OCI-LY7 (cell line): ENCODE results near the gene CCDC146. TPM values are rescaled to one million over a fixed set of nuclear protein-coding genes. Genes with fewer than 3 reads are reported as not detected.

Source experiments
- BruUV-seq: library from RNA; stranded (reverse); fragments of 400-500 nt; replicated peaks from 2 replicates; lab custom pipeline; 2021; lab: Mats Ljungman, UMichigan
- CTCF ChIA-PET: fragments of 300-600 bp; sonication (Branson Sonifier 250); formaldehyde crosslinking; loops from one replicate; lab custom pipeline; 2022; ENCODE audit warnings: antibody characterized with exemption; ENCODE audit not compliant: unreplicated experiment; lab: Charles Lee
- POLR2A ChIA-PET: fragments of 300-600 bp; sonication (Branson Sonifier 250); formaldehyde crosslinking; loops from one replicate; lab custom pipeline; 2022; ENCODE audit warnings: antibody characterized with exemption; lab: Charles Lee
- DNase-seq: peaks from one replicate; pipeline ENCODE4 v3.0.0-alpha.2; 2015; ENCODE audit warnings: low spot score
- H2AFZ ChIP-seq: fragments of 200-600 bp; sonication (generic), shearing (Covaris generic); 2 replicates; pipeline ENCODE4 v1.6.1; 2014; ENCODE audit warnings: mild to moderate bottlenecking, antibody characterized with exemption, low read length, moderate library complexity
- H3K27ac ChIP-seq: fragments of 200-600 bp; sonication (generic); 2 replicates; pipeline ENCODE4 v1.5.1; 2014; ENCODE audit warnings: mixed run types, low read depth, mild to moderate bottlenecking, moderate library complexity, low read length, inconsistent platforms; ENCODE audit not compliant: poor library complexity, severe bottlenecking
- H3K36me3 ChIP-seq: fragments of 200-600 bp; sonication (generic); 2 replicates; pipeline ENCODE4 v1.6.1; 2014; ENCODE audit warnings: mild to moderate bottlenecking, antibody characterized with exemption, low read length, moderate library complexity, mixed read lengths; ENCODE audit not compliant: insufficient read depth
- H3K4me1 ChIP-seq: fragments of 200-600 bp; sonication (generic); 2 replicates; pipeline ENCODE4 v1.5.1; 2014; ENCODE audit warnings: mild to moderate bottlenecking, low read length; ENCODE audit not compliant: insufficient read depth, poor library complexity, severe bottlenecking
- H3K4me2 ChIP-seq: fragments of 200-600 bp; sonication (generic); 2 replicates; pipeline ENCODE4 v1.6.1; 2014; ENCODE audit warnings: mild to moderate bottlenecking, low read length
- H3K4me3 ChIP-seq: fragments of 200-600 bp; sonication (generic); 2 replicates; pipeline ENCODE4 v1.5.1; 2014; ENCODE audit warnings: mild to moderate bottlenecking, low read depth, low read length; ENCODE audit not compliant: poor library complexity, severe bottlenecking
- H3K79me2 ChIP-seq: fragments of 200-600 bp; sonication (generic); 2 replicates; pipeline ENCODE4 v1.6.1; 2016; ENCODE audit warnings: low read depth, mild to moderate bottlenecking, low read length, moderate library complexity, mixed read lengths; ENCODE audit not compliant: insufficient read depth
- H3K9me2 ChIP-seq: fragments of 200-600 bp; sonication (generic); 2 replicates; pipeline ENCODE4 v1.6.1; 2016; ENCODE audit warnings: mild to moderate bottlenecking, low read length, mixed read lengths; ENCODE audit not compliant: insufficient read depth
- H3K9me3 ChIP-seq: fragments of 200-600 bp; sonication (generic); 2 replicates; pipeline ENCODE4 v1.6.1; 2014; ENCODE audit warnings: mild to moderate bottlenecking, mixed run types, low read length, mixed read lengths
- H4K20me1 ChIP-seq: fragments of 200-600 bp; sonication (generic); 2 replicates; pipeline ENCODE4 v1.6.1; 2014; ENCODE audit warnings: mild to moderate bottlenecking, antibody characterized with exemption, low read length, moderate library complexity, mixed read lengths; ENCODE audit not compliant: insufficient read depth
- EZH2phosphoT487 ChIP-seq: fragments of 200-600 bp; sonication (generic); IDR thresholded peaks from 2 replicates; pipeline ENCODE4 v1.6.1; 2018; ENCODE audit warnings: low read depth, borderline replicate concordance, mild to moderate bottlenecking, mixed run types, antibody characterized with exemption, low read length, moderate library complexity, mixed read lengths
- intact Hi-C: fragments of 100-400 bp; cut with micrococcal nuclease; formaldehyde crosslinking; loops from one replicate; pipeline ENCODE4 v1.10.0; 2022; ENCODE audit not compliant: unreplicated experiment
- total RNA-seq, 2 experiments: library from RNA; depleted of rRNA in 1 of 2; stranded (reverse); fragments of >200 nt in 1 of 2; shearing (Covaris generic) in 1 of 2; gene quantifications; 2 replicates each; pipeline ENCODE4 v1.2.3, GENCODE V29; 2014 to 2022
- TF ChIP-seq, protein P1 (sequence below): fragments of 200-600 bp; sonication (generic); conservative IDR thresholded peaks from 2 replicates; pipeline ENCODE4 v1.5.1; 2014; ENCODE audit warnings: mild to moderate bottlenecking, antibody characterized with exemption, low read length, moderate library complexity, mixed read lengths

Gene CCDC146
- total RNA-seq, 2 experiments from 2014 or later = 3.0 to 3.2 TPM

DNA sequence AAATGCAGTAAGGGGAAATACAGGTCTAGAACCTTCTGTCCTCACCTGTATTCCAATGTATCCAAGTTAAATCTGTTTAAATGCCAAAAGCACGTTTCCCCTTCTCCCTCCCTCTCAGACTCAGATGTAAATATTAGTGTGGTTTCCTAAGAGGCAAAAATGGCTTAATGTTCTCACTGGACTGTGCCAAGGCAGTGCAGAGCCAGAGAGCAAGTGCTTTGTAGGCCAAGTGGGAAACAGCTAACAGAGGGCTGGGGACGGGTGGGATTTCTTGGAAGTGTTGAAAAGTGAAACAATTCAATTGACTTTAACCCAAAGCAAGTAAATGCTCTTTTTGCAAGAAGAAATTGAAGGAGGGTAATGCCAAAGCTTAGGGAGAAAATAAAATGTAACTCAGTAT lies 190.7 kb downstream of the CCDC146 start:
- Histone ChIP-seq H3K79me2 (no peaks in the 10 kb centered on the region), H3K9me2 (no peaks in the 10 kb centered on the region), H3K4me1 (no peaks in the 10 kb centered on the region), H3K4me3 (no peak overlapping the region), H4K20me1 (no peaks in the 10 kb centered on the region), H3K27ac (no peak overlapping the region), H3K9me3 (no peaks in the 10 kb centered on the region), H3K4me2 (no peak overlapping the region), H3K36me3 (no peaks in the 10 kb centered on the region), H2AFZ (no peak overlapping the region)
- DNase-seq = no peak
- TF ChIP-seq, protein P1, sequence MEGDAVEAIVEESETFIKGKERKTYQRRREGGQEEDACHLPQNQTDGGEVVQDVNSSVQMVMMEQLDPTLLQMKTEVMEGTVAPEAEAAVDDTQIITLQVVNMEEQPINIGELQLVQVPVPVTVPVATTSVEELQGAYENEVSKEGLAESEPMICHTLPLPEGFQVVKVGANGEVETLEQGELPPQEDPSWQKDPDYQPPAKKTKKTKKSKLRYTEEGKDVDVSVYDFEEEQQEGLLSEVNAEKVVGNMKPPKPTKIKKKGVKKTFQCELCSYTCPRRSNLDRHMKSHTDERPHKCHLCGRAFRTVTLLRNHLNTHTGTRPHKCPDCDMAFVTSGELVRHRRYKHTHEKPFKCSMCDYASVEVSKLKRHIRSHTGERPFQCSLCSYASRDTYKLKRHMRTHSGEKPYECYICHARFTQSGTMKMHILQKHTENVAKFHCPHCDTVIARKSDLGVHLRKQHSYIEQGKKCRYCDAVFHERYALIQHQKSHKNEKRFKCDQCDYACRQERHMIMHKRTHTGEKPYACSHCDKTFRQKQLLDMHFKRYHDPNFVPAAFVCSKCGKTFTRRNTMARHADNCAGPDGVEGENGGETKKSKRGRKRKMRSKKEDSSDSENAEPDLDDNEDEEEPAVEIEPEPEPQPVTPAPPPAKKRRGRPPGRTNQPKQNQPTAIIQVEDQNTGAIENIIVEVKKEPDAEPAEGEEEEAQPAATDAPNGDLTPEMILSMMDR = no peak
- no peak for TF ChIP-seq EZH2phosphoT487
- POLR2A ChIA-PET = interaction anchor here (0.8 kb wide), 1 partner anchor 43 kb away, joined by 4 read pairs; no protein-coding TSS in a partner anchor
- intact Hi-C loops = no loop called here
- CTCF ChIA-PET = no interaction called here
- no TSS peak for BruUV-seq

- Histone ChIP-seq H3K4me3 (no peak overlapping the region), H3K79me2 (no peaks in the 10 kb centered on the region), H2AFZ (no peak overlapping the region), H3K4me2 (no peak overlapping the region), H3K9me3 (no peaks in the 10 kb centered on the region), H4K20me1 (no peaks in the 10 kb centered on the region), H3K9me2 (no peaks in the 10 kb centered on the region), H3K4me1 (no peaks in the 10 kb centered on the region), H3K36me3 (no peaks in the 10 kb centered on the region), H3K27ac (no peak overlapping the region)
- no peak for DNase-seq
- TF ChIP-seq, protein P1 = no peak
- no peak for TF ChIP-seq EZH2phosphoT487
- ChIA-PET CTCF (no interaction called here), POLR2A (no interaction called here)
- intact Hi-C loops = no loop called here
- BruUV-seq = no TSS peak
These were observed 191.6 kb downstream of the CCDC146 start for GRCh38 chr7:77313876-77314480.

DNA sequence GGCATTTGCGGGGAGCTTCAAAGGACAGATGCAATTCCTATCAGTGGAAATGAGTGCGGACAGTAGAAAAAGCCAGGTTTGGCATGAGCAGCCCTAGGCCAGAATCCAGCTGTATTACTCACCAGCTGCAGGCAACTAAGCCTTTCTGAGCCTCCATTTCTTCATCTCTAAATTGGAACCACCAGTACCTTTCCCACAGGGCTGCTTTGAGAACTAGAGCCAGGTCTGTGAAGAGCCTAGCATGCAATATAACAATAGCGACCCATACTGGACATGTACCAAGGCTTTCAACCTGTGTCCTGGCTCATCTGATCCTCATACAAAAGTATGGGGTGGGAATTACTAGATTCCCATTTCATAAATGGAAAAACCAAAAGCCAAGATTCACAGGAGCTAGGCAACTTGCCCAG lies 192.8 kb downstream of the CCDC146 start:
- H2AFZ ChIP-seq = no peak overlapping the region
- no peaks in the 10 kb centered on the region for H3K36me3 ChIP-seq
- H4K20me1 ChIP-seq = no peaks in the 10 kb centered on the region
- intact Hi-C loops = no loop called here
- H3K4me2 ChIP-seq = no peak overlapping the region
- H3K9me2 ChIP-seq = no peaks in the 10 kb centered on the region
- H3K4me1 ChIP-seq = no peaks in the 10 kb centered on the region
- TF ChIP-seq, protein P1 = no peak
- TF ChIP-seq EZH2phosphoT487 = no peak
- ChIA-PET CTCF (no interaction called here), POLR2A (no interaction called here)
- no TSS peak for BruUV-seq
- no peak overlapping the region for H3K4me3 ChIP-seq
- no peak for DNase-seq
- no peak overlapping the region for H3K27ac ChIP-seq
- no peaks in the 10 kb centered on the region for H3K79me2 ChIP-seq
- no peaks in the 10 kb centered on the region for H3K9me3 ChIP-seq
